HG03558 (cell line): ENCODE measurements around the gene SLC16A14.
A peak's percentile ranks its signal among the peaks of the same experiment; 100 is the strongest.

Experiments used
- ATAC-seq: cut with Tn5 transposase; IDR thresholded peaks from one replicate; pipeline ENCODE4 v1.9.1; 2021; ENCODE audit warnings: moderate number of reproducible peaks; ENCODE audit not compliant: unreplicated experiment; ENCODE audit errors: extremely low read depth

Gene SLC16A14

DNA sequence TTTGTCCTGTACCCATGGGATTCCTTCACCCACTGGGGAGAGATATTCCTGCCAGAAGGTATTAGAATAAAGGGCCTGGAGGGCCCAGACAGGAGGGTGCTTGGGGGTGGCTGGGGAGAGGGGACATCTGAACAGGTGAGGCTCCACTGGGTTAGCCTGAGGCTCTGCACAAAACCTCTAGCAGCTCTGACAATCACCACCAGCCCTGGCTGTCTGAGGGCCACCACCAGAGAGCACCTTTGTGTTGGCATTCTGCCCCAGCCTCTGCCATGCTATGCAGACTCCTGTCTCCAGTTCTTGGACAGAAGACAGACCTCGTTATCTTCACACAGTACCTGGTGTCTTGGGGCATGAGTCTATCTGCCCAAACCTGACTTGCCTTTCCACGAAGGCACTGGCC is 25.3 kb downstream of the SLC16A14 start:
- no peak for ATAC-seq

DNA sequence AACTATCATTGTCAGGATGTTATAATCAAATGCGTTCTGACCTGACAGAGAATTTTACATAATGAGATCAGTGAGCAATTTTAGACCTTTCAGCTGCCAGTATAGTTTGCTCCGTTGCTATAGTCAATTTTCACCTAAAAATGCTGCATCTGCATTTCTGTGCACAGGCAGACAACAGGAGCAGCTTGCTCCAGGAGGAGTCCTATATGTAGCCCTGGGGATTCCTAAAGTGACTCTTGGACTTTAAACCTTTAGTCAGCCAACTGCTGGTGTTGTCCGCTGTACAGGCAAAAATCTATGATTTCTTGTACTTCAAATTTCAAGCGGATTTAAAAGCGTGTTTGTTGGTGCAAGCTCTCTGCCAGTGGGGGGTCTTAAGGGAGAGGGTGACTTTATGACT is 25.7 kb downstream of the SLC16A14 start:
- no peak for ATAC-seq

DNA sequence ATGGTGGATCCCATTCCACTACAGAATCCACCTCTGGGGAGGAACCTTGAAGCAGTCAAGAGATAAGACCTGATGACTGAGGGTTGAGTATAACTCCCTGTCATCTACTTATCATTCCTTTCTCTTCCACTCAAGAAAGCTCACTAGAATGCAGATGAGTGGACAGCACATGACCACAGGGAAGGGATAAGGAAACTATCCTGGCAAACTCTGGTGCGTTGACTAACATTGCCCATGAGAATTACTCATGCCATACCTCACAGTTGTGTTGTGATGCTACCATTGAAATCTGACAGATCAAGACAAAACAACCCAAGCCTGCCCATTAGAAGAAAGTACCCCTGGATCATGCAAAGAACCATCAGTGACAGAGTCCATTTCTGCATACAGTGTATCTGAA is 26.5 kb downstream of the SLC16A14 start:
- no peak for ATAC-seq

DNA sequence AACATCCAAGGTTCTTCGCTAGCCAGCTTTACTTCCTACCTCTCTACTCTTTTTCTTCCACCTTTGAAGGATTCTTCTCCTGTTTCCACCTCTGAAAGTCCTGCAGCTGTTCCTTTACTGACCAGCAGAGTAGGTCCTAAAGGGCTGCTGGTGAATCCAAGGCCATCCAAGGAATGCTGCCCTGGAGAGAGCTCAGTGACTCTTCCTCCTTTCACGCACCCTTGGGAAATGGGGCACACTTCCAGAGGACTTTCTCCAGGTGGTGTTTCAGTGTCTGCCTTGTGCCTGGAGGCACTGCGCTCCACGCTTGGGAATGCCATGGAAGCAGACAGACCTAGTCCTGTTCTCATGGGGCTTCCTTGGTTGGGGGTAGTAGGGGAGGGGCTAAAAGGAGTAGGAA is 45.4 kb downstream of the SLC16A14 start:
- ATAC-seq: no peak

DNA sequence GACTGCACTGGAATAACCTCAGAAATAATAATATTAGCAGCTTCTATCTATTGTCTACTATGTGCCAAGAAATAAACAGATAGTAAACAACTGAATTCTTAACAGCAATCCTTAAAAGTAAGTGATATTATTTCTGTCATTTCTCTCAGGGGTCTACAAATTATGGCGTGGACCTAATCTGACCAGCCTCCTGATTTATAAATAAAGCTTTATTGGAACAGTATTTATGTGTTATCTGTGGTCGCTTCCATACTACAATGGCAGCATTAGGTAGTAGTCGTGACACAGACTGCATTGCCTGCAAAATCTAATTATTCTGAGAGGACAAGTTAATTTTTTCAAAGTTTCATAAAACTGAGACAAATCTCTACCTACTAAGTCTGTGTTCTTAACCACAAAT is 49.0 kb downstream of the SLC16A14 start:
- no peak for ATAC-seq

DNA sequence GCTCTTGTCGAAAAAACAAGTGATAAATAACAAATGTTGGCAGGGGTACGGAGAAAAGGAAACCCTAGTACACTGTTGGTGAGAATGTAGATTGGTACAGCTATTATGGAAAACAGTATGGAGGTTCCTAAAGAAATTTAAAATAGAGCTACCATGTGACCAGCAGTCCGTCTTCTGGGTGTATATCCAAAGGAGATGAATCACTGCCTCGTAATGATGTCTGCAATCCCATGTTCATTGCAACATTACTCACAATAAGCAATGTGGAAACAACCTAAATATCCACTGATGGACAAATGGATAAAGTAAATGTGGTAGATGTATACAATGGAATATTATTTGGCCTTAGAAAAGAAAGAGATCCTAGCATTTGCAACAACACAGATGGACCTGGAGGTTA is 50.6 kb downstream of the SLC16A14 start:
- ATAC-seq: no peak

DNA sequence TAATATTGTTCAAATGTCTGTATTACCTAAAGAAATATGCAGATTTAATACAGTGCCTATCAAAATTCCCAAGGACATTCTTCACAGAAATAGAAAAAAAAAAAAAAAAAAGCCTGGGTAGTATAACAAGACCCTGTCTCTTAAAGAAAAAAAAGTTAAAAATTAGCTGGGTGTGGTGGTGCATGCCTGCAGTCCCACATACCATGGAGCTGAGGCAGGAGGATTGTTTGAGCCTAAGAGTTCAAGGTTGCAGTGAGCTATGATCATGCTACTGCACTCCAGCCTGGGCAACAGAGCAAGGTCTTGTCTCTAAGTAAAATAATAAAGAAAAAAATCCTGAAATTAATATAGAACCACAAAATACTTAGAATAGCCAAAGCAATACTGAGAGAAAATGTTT is 51.9 kb downstream of the SLC16A14 start:
- no peak for ATAC-seq

DNA sequence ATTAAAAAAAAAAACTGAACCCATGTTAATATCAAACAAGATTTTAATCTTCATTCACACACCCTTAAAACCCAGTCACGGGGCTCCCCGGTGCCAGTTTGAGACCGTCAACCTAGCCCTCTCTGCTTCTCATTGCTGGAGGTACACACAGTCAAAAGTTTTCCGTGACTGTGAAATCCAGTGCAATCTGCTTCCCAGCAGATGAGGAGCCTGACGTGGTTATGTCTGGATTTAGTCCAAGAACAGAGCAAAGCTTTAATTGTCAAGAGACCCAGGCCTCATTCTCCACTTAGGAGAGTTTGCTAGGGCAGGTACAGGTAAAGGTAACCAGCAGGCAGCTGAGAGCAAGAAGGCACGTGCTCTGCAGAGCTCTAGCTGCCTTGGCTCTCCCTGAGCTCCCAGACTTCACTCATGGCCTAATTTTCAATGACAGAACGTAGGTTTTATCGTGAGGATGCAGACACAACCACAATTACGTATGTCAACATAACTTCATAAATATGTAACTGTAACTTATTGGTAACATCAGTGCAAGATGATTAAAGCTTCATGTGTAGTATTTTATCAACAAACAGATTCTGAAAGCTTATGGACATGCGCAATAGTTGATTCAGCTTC is 56.3 kb downstream of the SLC16A14 start:
- ATAC-seq: no peak

DNA sequence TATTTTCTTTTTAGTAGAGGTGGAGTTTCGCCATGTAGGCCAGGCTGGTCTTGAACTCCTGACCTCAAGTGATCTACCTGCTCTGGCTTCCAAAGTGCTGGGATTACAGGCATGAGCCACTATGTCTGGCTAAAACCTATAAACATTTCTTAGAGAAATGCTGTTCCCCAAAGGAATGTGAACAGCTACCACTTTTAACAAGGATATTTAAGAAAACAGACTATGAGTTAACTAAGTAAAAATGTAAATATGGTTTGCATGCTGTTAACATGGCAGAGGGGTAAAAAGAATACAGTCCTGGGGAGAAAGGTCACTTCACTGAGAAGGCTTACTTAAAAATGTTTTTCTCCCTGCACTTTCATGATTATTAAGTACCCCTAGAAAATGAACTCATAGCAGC is 57.1 kb downstream of the SLC16A14 start:
- no peak for ATAC-seq

DNA sequence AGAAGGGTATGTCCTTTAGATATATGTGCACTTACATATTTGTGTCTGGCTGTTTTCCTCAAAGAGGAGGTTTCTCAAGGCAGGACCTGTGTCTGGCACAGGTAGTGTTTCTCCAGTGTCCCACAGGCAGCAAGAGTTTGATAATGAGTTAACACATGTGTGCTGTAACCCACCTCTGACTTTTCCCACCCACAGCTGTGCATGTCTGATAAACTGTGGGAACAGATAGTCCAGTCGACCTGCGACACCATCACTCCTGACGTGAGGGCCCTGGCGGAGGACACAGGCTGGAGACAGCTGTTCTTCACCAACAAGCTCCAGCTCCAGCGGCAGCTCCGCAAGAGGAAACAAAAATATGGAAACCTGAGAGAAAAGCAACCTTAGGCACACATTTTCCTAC is 58.2 kb downstream of the SLC16A14 start:
- no peak for ATAC-seq

DNA sequence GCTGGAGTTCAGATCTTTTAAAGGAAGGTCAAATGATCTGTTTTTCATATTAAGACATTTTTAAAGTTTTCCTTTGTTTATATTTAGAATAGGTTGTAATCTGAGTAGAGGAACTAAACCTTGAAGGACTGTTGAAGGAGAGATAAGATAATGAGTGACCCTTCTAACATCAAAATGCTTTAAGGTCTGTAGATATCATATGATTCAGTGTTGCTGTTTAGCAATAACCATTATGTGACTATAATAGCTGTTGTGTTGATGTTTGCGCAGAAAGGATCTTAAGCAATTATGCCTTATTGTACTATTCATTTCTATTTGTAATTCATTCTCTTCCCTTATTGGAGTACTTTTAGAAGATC is 60.0 kb downstream of the SLC16A14 start:
- no peak for ATAC-seq

DNA sequence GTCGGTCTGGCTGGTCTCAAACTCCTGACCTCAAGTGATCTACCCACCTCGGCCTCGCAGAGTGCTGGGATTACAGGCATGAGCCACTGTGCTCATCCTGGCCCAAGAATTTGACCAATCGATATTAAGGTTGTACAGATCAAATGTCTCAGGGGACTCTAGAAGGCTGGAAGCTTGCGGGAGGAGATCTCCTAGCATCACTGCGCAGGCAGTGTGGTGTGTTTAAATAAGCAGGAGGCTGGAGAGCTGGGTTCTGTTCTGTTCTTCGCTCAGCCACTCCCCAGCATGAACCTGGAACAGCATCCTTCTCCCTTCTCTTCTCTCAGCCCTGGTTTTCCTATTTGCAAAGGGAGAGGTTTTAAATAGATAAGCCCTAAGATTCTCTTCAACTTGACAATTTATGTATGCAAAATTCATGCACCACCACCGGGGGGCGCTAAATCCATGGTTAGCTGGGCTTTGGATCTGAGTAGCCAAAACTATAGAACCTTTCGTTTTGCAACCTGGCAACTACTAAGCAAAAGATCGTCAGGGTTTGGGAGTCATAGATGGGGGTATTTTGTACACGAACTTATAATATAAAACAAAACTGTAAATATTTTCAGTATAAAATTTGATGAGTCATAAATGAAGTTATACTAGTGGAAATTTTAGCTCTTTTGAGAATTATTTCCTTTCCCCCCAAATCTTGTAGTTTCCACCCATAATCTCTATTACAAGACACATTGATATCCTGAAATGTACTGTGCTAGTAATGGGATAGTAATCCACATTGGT is 60.6 kb downstream of the SLC16A14 start:
- ATAC-seq: no peak

DNA sequence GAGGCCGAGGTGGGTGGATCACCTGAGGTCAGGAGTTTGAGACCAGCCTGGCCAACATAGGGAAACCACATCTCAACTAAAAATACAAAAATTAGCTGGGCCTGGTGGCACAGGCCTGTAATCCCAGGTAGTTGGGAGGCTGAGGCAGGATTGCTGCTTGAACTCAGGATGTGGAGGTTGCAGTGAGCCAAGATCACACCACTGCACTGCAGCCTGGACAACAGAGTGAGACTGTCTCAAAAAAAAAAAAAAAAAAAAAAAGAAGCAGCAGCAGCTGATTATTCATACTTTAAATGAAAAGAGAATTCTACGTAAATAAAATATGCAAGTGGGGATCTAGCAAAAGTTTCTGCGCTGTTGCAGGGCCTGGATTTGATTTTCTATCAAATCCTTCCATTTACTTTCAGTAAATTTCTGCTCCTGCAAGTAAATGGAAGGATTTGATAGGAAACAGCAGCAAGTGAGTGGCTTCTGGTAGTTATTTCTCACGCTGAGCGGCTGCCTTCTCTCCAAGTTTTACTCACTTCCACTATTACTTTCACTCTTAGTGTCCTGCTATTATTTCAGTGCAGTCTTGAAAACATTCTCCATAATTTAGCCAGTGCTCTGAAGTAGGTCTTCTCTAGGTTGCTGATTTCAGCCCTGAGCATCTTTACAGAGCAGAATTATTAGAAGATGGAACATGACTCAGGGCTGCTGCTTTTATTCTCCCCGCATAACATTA is 68.4 kb downstream of the SLC16A14 start:
- ATAC-seq: peak; percentile 91

DNA sequence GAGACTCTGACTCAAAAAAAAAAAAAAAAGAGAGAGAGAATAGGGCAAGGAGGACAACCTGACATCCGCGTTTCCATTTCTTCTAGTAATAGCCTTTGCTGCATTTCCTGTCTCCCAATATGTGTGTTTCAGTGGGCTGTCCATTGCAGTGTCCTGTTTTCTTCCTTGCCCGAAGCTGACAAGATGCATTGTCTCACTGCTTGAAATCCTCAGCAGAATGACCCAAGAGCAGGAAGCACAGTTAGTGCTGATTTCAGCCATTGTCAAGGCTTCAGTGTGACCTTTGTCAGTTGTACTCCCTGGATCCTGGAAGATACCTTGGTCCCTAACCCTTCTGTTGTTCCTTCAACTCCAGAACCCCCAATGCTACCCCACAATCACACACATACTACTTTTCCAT is 71.2 kb downstream of the SLC16A14 start:
- ATAC-seq: no peak

DNA sequence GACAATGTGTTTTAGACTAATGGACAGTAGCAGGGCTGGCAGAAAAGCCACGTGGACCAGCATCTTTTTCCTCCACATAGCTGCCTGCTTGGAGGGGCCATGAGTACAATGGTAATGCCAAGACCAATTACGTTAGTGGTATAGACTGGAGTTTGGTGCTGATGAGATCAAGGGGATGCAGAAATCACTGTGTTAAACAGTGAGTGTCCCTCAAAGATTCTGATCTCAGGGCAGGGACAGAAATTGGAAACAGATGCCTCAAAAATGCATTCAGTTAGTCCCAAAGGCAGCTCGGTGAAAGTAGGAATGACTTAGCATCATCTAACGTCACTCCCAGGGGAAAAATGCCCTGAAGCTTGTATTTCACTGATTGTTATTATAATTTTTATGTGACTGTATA is 72.4 kb downstream of the SLC16A14 start:
- ATAC-seq: no peak

DNA sequence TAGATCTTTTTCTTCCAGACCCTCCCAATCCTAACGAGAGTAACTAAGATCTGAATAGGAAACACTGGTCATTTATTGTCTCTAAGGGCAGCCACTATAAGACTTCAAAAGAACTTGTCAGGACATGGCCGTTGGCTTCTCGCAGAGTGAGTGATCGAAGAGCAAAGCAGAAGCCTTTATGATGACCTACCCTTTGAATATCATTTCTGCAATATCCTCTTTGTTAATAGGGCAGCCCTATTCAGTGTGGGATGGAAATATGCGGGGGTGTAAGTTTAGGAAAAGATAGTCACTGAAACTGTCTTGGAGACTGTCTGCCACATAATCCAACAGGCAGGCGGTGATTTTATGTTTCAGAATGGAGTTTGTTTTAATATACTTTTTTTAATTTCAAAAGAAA is 75.5 kb downstream of the SLC16A14 start:
- no peak for ATAC-seq
